Testis (tissue), 3 donors: ENCODE measurements around the gene HBEGF. TPM values are rescaled to one million over a fixed set of nuclear protein-coding genes. Genes with fewer than 3 reads are reported as not detected.
A peak's percentile ranks its signal among the peaks of the same experiment; 100 is the strongest.
"Not testable (repeated sequence)": the region's sequence is repeated elsewhere in the genome, so short reads cannot be mapped to it uniquely, and the experiment has no call there.

Source experiments
- DNase-seq: peaks from one replicate; pipeline ENCODE4 v3.0.0-alpha.2; 2019
- H3K27ac ChIP-seq, 2 donors: fragments of 200-600 bp; sonication (generic); one replicate each; pipeline ENCODE4 v1.5.1; 2019
- H3K27me3 ChIP-seq: fragments of 200-600 bp; sonication (generic); one replicate; pipeline ENCODE4 v1.5.1; 2019
- H3K36me3 ChIP-seq: fragments of 200-600 bp; sonication (generic); one replicate; pipeline ENCODE4 v1.5.1; 2017; ENCODE audit warnings: low read depth; ENCODE audit errors: missing control alignments
- H3K4me1 ChIP-seq: fragments of 200-600 bp; sonication (generic); one replicate; pipeline ENCODE4 v1.5.1; 2019
- H3K4me3 ChIP-seq, 2 donors: fragments of 200-600 bp; sonication (generic); one replicate each; pipeline ENCODE4 v1.5.1; 2017 to 2019
- H3K9me3 ChIP-seq: fragments of 200-600 bp; sonication (generic); one replicate; pipeline ENCODE4 v1.5.1; 2017
- CTCF ChIP-seq, 3 experiments: fragments of 450-650 bp in 2 of 3; fragments of 200-600 bp in 1 of 3; sonication (generic) in 1 of 3; IDR thresholded peaks; one replicate each; pipeline ENCODE4 v1.5.1; 2016 to 2019; ENCODE audit warnings: antibody characterized with exemption in 3 of 3, mild to moderate bottlenecking in 2 of 3, moderate library complexity in 1 of 3
- POLR2A ChIP-seq: fragments of 450-650 bp; IDR thresholded peaks from one replicate; pipeline ENCODE4 v1.6.1; 2017; ENCODE audit warnings: antibody characterized with exemption, mild to moderate bottlenecking, moderate library complexity
- WGBS, 2 donors: methylation state at CpG; one replicate each; pipeline ENCODE4 v1.1.5; 2018; 5-methylcytosine and 5-hydroxymethylcytosine counted together
- intact Hi-C: fragments of 100-400 bp; cut with DNase I; formaldehyde crosslinking; loops from one replicate; pipeline ENCODE4 v1.15.1; 2023; ENCODE audit warnings: low total_unique reads
- polyA plus RNA-seq: library from polyadenylated mRNA; stranded (reverse); fragments of 350-450 nt; fragmentation: Illumina TruSeq; extraction: RNeasy Lipid Tissue Mini Kit (QIAGEN cat#74804); gene quantifications from one replicate; pipeline ENCODE4 v1.2.3, GENCODE V29; 2014; ENCODE audit warnings: low read depth, low replicate concordance; ENCODE audit not compliant: insufficient read depth
- total RNA-seq, 2 donors: library from RNA; depleted of rRNA; stranded (reverse); fragments of >200 nt; gene quantifications; one replicate each; pipeline ENCODE4 v1.2.3, GENCODE V29; 2016

Gene HBEGF
- total and polyA plus RNA-seq, 3 donors from 2014 or later = 8.2 to 23.9 (median 23.2) TPM

GRCh38 chr5:140345919-140346347 lies 470 bp downstream of the HBEGF start:
- peak overlapping the region; percentile 77 to 86 for H3K4me3 ChIP-seq
- WGBS, 2 donors = 0 to 2% methylated on average over 10 to 35 of the region's 35 CpGs
- no peaks in the 10 kb centered on the region for H3K27me3 ChIP-seq
- TF ChIP-seq POLR2A (no peak), CTCF (IDR thresholded peaks at IDR 0.05) (peak; percentile 7 to 24 (median 18))
- intact Hi-C loops = no loop called here
- H3K4me1 ChIP-seq = peaks cover 16% of the 10 kb centered on the region
- peak; percentile 69 for DNase-seq
- no peaks in the 10 kb centered on the region for H3K36me3 ChIP-seq
- H3K9me3 ChIP-seq = no peaks in the 10 kb centered on the region
- peak overlapping the region; percentile 64 to 77 for H3K27ac ChIP-seq

DNA sequence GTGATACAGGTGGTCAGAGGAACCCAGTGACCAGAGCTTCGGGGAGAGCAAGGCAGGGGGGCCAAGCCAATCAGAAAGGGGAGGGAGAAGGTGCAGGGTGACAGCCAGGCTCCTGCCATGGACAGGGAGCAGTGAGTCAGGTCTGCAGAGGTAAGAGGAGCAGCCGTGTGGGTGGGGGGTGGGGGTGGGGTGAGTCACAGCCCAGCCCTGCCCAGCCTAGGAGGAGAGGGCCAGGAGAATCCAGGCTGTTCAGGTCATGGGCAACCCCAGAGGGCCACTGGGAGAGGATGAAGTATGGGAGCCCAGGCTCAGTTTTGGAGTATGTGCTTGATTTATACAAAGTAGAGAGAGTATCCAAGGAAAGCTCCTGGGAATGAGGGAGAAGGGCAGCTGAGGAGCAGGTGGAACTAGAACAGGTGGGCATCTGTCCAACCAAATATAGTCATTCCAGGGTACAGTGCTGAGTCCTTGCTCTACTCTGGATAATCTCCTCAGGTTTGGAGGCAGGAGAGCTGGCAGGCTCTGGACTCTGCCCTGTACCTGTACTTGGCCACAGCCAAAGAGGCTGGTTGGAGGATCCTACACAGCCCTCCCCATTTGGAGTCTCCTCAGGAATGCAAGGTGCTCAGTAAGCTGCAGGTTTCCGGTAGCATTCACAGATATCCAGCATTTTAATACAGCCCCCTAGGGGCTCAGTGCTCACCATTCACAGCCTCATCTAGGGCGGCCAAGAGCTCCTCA lies 1.6 kb downstream of the HBEGF start:
- TF ChIP-seq CTCF (IDR thresholded peaks at IDR 0.05) = no peak
- no peak for TF ChIP-seq POLR2A
- WGBS, 2 donors = 68 to 82% methylated on average over 3 to 4 of the region's 4 CpGs
- Histone ChIP-seq H3K9me3 (no peaks in the 10 kb centered on the region), H3K36me3 (no peaks in the 10 kb centered on the region), H3K27ac (no peak overlapping the region), H3K4me3 (peak overlapping the region; percentile 77 to 86), H3K27me3 (no peaks in the 10 kb centered on the region), H3K4me1 (peaks cover 16% of the 10 kb centered on the region)
- no peak for DNase-seq
- intact Hi-C loops = no loop called here

DNA sequence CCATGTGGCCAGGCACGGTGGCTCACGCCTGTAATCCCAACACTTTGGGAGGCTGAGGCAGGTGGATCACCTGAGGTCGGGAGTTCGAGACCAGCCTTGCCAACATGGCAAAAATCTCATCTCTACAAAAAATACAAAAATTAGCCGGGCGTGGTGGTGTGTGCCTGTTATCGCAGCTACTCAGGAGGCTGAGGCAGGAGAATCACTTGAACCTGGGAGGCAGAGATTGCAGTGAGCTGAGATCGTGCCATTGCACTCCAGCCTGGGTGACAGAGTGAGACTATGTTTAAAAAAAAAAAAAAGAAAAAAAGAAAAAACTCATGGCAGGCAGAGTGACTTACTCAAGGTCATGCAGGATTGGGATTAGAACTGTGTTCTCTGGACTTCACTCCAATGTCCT lies 2.6 kb downstream of the HBEGF start:
- H3K4me3 ChIP-seq, H3K27me3 ChIP-seq, intact Hi-C loops, H3K27ac ChIP-seq, DNase-seq, H3K9me3 ChIP-seq, H3K36me3 ChIP-seq: not testable (repeated sequence)
- 85 to 93% methylated on average over 8 of the region's 8 CpGs for WGBS, 2 donors
- H3K4me1 ChIP-seq = peaks cover 16% of the 10 kb centered on the region

- no peak for TF ChIP-seq CTCF (IDR thresholded peaks at IDR 0.05)
- no peak for TF ChIP-seq POLR2A
- DNase-seq = no peak
- intact Hi-C loops = no loop called here
- 57 to 78% methylated on average over 1 of the region's 1 CpG for WGBS, 2 donors
- H3K27me3 ChIP-seq = no peaks in the 10 kb centered on the region
- H3K4me3 ChIP-seq = no peak overlapping the region
- H3K4me1 ChIP-seq = peaks cover 16% of the 10 kb centered on the region
- H3K27ac ChIP-seq = no peak overlapping the region
- no peaks in the 10 kb centered on the region for H3K9me3 ChIP-seq
- no peaks in the 10 kb centered on the region for H3K36me3 ChIP-seq
Measured at GRCh38 chr5:140342896-140343295, 3.5 kb downstream of the HBEGF start.

- no peak for DNase-seq
- no peak overlapping the region for H3K4me3 ChIP-seq
- WGBS, 2 donors = 76 to 84% methylated on average over 6 of the region's 6 CpGs
- no peaks in the 10 kb centered on the region for H3K27me3 ChIP-seq
- intact Hi-C loops = no loop called here
- no peaks in the 10 kb centered on the region for H3K36me3 ChIP-seq
- H3K27ac ChIP-seq = no peak overlapping the region
- peaks cover 14% of the 10 kb centered on the region for H3K4me1 ChIP-seq
- no peaks in the 10 kb centered on the region for H3K9me3 ChIP-seq
- TF ChIP-seq CTCF (IDR thresholded peaks at IDR 0.05) (no peak), POLR2A (no peak)
Measured at GRCh38 chr5:140342287-140342686, 4.1 kb downstream of the HBEGF start.
